HEK293T (cell line): ENCODE results near the gene RCL1.

Experiments
- ARNT ChIP-seq: fragments of 450-650 bp; IDR thresholded peaks from 2 replicates; pipeline ENCODE4 v1.6.1; 2017; ENCODE audit warnings: mild to moderate bottlenecking
- BHLHE40 ChIP-seq: fragments of 450-650 bp; IDR thresholded peaks from 2 replicates; pipeline ENCODE4 v1.6.1; 2016; ENCODE audit warnings: mild to moderate bottlenecking, moderate library complexity, borderline replicate concordance
- NFRKB ChIP-seq: fragments of 450-650 bp; IDR thresholded peaks from 2 replicates; pipeline ENCODE4 v1.6.1; 2016; ENCODE audit warnings: mild to moderate bottlenecking, moderate library complexity
- SP1 ChIP-seq: fragments of 450-650 bp; IDR thresholded peaks from 2 replicates; pipeline ENCODE4 v1.6.1; 2017
- ZNF384 ChIP-seq: fragments of 450-650 bp; IDR thresholded peaks from 2 replicates; pipeline ENCODE4 v1.6.1; 2016

DNA sequence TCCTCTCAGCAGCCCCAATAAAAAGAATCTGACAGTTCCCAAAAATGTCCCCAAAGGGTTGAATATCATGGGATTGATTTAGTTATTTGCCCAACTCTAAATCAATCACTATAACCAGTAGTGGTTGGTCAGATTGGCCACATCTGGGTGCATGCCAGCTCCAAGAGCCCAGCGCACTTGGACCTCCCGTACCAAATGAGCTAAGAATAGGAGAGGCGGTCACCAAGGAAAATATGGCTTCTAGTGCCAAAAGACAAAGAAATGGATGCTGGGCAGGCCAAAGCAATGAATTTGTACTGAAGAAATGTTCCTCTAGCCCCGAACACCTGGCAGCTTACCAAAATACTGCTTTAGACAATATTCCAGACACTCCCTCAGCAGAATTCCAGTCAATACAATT lies 80.3 kb downstream of the RCL1 start:
- TF ChIP-seq ZNF384: no peak
- TF ChIP-seq NFRKB: no peak
- TF ChIP-seq BHLHE40: no peak
- TF ChIP-seq ARNT: no peak
- TF ChIP-seq SP1: no peak
